Smooth muscle cell (in vitro differentiated cells): ENCODE results near the gene MESP2. TPM values are rescaled to one million over a fixed set of nuclear protein-coding genes. Genes with fewer than 3 reads are reported as not detected.

Experiments
- DNase-seq: peaks from one replicate; lab custom pipeline; 2025; ENCODE audit not compliant: unreplicated experiment; lab: John Stamatoyannopoulos, UW
- H2AFZ ChIP-seq: fragments of 200-600 bp; sonication (generic); 2 replicates; pipeline ENCODE4 v1.6.0; 2016; ENCODE audit warnings: antibody characterized with exemption, low read depth, mild to moderate bottlenecking
- H3F3A ChIP-seq: fragments of 200-600 bp; sonication (generic); 2 replicates; pipeline ENCODE4 v1.6.0; 2017; ENCODE audit warnings: antibody characterized with exemption, low read depth
- H3K27ac ChIP-seq: fragments of 200-600 bp; sonication (generic); 2 replicates; pipeline ENCODE4 v1.5.1; 2016; ENCODE audit warnings: low read depth, mild to moderate bottlenecking
- H3K27me3 ChIP-seq: fragments of 200-600 bp; sonication (generic); 2 replicates; pipeline ENCODE4 v1.6.1; 2016; ENCODE audit warnings: low read depth, mild to moderate bottlenecking
- H3K36me3 ChIP-seq: fragments of 200-600 bp; sonication (generic); 2 replicates; pipeline ENCODE4 v1.5.1; 2016; ENCODE audit warnings: low read depth
- H3K4me1 ChIP-seq: fragments of 200-600 bp; sonication (generic); 2 replicates; pipeline ENCODE4 v1.5.1; 2016; ENCODE audit warnings: low read depth
- H3K4me2 ChIP-seq: fragments of 200-600 bp; sonication (generic); 2 replicates; pipeline ENCODE4 v1.6.0; 2016; ENCODE audit warnings: mild to moderate bottlenecking
- H3K4me3 ChIP-seq: fragments of 200-600 bp; sonication (generic); 2 replicates; pipeline ENCODE4 v1.5.1; 2016; ENCODE audit warnings: mild to moderate bottlenecking
- H3K79me2 ChIP-seq: fragments of 200-600 bp; sonication (generic); 2 replicates; pipeline ENCODE4 v1.6.0; 2016; ENCODE audit warnings: low read depth, mild to moderate bottlenecking
- H3K9ac ChIP-seq: fragments of 200-600 bp; sonication (generic); 2 replicates; pipeline ENCODE4 v1.6.0; 2016; ENCODE audit warnings: low read depth
- H3K9me3 ChIP-seq: fragments of 200-600 bp; sonication (generic); replicated peaks from 2 replicates; pipeline ENCODE4 v1.5.1; 2016; ENCODE audit warnings: low read depth
- H4K20me1 ChIP-seq: fragments of 200-600 bp; sonication (generic); 2 replicates; pipeline ENCODE4 v1.6.0; 2016; ENCODE audit warnings: low read depth
- WGBS: methylation state at CpG from one replicate; pipeline ENCODE4 v1.1.7; 2016; ENCODE audit warnings: low lambda C conversion rate; 5-methylcytosine and 5-hydroxymethylcytosine counted together
- polyA plus RNA-seq: library from polyadenylated mRNA; unstranded; fragments of >200 nt; fragmentation: Nextera tagmentation; extraction: Ambion mirVana; gene quantifications from 2 replicates; pipeline ENCODE4 v1.2.1, GENCODE V29; 2016
- total RNA-seq: library from RNA; depleted of rRNA; stranded (reverse); fragments of >200 nt; gene quantifications from 2 replicates; pipeline ENCODE4 v1.2.3, GENCODE V29; 2014
- TF ChIP-seq, protein P1 (sequence below): fragments of 200-600 bp; sonication (generic); IDR thresholded peaks from 2 replicates; pipeline ENCODE4 v1.5.1; 2017; ENCODE audit warnings: borderline replicate concordance, mild to moderate bottlenecking, antibody characterized with exemption; ENCODE audit not compliant: insufficient read depth, poor library complexity, severe bottlenecking

The MESP2 gene
- total and polyA plus RNA-seq, 2 experiments from 2014 or later, result 0.09 TPM; not detected in 1

DNA sequence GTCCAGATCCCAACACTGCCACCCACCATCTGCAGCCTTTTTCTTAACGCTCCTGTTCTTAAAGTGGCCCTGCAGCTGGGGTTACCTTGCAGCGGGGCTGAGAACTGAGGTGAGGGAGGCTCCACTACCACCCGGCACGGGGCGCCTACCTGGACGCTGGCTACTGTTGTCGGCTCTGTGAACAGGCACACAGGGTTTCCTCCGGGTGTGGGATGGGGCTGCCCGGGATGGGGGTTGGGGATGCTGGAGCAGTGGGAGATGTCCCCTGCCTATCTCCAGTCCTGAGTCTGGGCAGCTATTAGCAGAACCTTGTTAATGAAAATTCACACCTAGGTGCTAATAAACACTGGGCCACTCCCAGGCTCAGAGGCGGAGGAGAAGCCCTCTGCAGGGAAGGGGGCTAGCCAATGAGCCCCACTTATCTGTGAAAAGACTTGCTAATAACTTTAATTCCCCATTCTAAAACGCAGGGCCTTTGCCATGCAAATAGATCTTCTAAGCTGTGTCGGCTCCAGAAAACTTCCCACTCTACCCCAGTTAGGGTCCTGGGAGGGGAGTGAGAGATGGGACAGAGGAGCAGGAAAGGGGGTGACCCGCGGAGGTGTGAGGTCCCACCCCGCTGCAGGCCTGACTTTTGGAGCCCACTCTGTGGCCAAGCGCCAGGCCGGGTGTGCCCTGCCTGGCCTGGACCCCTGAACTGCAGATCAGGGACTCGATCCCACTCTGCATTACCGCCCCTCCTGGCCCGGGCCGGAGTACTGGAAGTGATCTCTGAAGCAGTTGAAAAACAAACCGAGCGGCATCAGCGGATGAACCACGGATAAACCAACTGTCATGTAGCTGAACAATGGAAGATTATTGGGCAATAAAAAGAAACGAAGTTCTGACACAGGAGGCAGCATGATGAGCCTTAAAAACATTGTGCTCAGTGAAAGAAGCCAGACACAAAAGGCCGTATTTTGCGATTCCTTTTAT lies 28.1 kb upstream of the MESP2 start:
- Histone ChIP-seq H3K79me2 (no peaks in the 10 kb centered on the region), H3K9ac (no peak overlapping the region), H3K27me3 (peaks cover 48% of the 10 kb centered on the region), H3K27ac (no peak overlapping the region), H3F3A (no peaks in the 10 kb centered on the region), H3K4me1 (peaks cover 5% of the 10 kb centered on the region), H4K20me1 (no peaks in the 10 kb centered on the region), H3K4me3 (no peak overlapping the region), H3K4me2 (no peak overlapping the region), H3K36me3 (no peaks in the 10 kb centered on the region), H2AFZ (no peak overlapping the region), H3K9me3 (no peaks in the 10 kb centered on the region)
- DNase-seq, result no peak
- TF ChIP-seq, protein P1, sequence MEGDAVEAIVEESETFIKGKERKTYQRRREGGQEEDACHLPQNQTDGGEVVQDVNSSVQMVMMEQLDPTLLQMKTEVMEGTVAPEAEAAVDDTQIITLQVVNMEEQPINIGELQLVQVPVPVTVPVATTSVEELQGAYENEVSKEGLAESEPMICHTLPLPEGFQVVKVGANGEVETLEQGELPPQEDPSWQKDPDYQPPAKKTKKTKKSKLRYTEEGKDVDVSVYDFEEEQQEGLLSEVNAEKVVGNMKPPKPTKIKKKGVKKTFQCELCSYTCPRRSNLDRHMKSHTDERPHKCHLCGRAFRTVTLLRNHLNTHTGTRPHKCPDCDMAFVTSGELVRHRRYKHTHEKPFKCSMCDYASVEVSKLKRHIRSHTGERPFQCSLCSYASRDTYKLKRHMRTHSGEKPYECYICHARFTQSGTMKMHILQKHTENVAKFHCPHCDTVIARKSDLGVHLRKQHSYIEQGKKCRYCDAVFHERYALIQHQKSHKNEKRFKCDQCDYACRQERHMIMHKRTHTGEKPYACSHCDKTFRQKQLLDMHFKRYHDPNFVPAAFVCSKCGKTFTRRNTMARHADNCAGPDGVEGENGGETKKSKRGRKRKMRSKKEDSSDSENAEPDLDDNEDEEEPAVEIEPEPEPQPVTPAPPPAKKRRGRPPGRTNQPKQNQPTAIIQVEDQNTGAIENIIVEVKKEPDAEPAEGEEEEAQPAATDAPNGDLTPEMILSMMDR, result no peak
- WGBS, result 21% methylated on average over 28 of the region's 28 CpGs

DNA sequence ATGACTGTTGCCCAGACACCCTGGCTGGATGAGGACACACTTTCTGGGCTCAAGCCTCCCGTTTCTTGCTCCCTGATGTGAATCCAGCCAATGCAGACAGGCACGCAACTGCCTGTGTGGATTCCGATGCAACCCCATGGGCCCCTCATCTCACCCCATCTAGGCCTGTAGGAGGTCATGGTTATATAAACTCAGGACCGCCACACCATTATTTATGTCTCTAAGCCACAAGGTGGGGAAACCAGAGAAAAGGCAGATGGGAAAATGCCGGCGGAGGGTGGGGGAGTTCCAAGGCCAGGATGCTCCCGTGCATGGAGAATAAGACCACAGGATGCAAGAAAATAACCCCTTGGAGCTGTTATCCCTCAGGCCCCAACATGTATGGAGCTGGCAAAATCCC lies 27.1 kb upstream of the MESP2 start:
- Histone ChIP-seq H3K9ac (no peak overlapping the region), H3K27ac (no peak overlapping the region), H2AFZ (no peak overlapping the region), H3K4me3 (no peak overlapping the region), H3K36me3 (no peaks in the 10 kb centered on the region), H4K20me1 (no peaks in the 10 kb centered on the region), H3K79me2 (no peaks in the 10 kb centered on the region), H3K27me3 (peaks cover 48% of the 10 kb centered on the region), H3F3A (no peaks in the 10 kb centered on the region), H3K9me3 (no peaks in the 10 kb centered on the region), H3K4me1 (peaks cover 5% of the 10 kb centered on the region), H3K4me2 (no peak overlapping the region)
- WGBS, result 56% methylated on average over 7 of the region's 7 CpGs
- TF ChIP-seq, protein P1, result no peak
- no peak for DNase-seq

DNA sequence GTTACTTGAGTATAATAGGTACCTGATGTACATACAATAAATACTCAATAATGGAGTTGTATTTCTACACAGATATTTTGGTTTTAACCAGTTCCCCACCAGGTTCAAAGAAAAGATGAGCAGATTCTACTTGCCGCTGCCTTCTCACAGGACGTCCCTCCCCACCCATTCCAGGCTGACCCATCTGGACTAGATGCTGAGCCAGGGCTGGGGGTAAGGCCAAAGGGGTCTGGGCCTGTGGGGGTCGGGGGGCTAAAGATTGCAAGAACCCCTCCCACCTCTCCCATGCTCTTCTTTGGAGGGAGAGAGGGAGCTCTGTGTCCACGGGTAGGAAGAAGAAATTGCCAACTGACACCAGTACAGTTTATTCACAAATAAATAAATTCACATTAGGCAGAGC lies 26.6 kb upstream of the MESP2 start:
- Histone ChIP-seq H4K20me1 (no peaks in the 10 kb centered on the region), H3F3A (no peaks in the 10 kb centered on the region), H3K9me3 (no peaks in the 10 kb centered on the region), H3K36me3 (no peaks in the 10 kb centered on the region), H3K4me1 (peaks cover 5% of the 10 kb centered on the region), H3K4me3 (no peak overlapping the region), H3K4me2 (no peak overlapping the region), H3K27me3 (peaks cover 48% of the 10 kb centered on the region), H2AFZ (no peak overlapping the region), H3K27ac (no peak overlapping the region), H3K79me2 (no peaks in the 10 kb centered on the region), H3K9ac (no peak overlapping the region)
- TF ChIP-seq, protein P1, result no peak
- 73% methylated on average over 4 of the region's 4 CpGs for WGBS
- no peak for DNase-seq
